Mesenchymal stem cell (in vitro differentiated cells and primary cell): ENCODE data around the gene ANKDD1A.

Source experiments
- DNase-seq: peaks from one replicate; pipeline ENCODE4 v3.0.0-alpha.2; 2013
- H2AFZ ChIP-seq: one replicate; pipeline ENCODE4 v1.6.1; 2013; ENCODE audit warnings: low read depth, mild to moderate bottlenecking, control low read depth, inconsistent platforms, low read length, moderate library complexity
- H2AK5ac ChIP-seq: 2 replicates; pipeline ENCODE4 v1.6.1; 2013; ENCODE audit warnings: low read length, moderate library complexity, mild to moderate bottlenecking, inconsistent platforms; ENCODE audit not compliant: severe bottlenecking
- H2BK120ac ChIP-seq: one replicate; pipeline ENCODE4 v1.6.1; 2013; ENCODE audit warnings: low read depth, mild to moderate bottlenecking, inconsistent platforms, low read length, moderate library complexity
- H2BK12ac ChIP-seq, 2 experiments: one replicate each; pipeline ENCODE4 v1.6.1; 2013; ENCODE audit warnings: inconsistent platforms in 2 of 2, low read length in 2 of 2, mild to moderate bottlenecking in 2 of 2, moderate library complexity in 2 of 2, control low read depth in 1 of 2
- H2BK15ac ChIP-seq: one replicate; pipeline ENCODE4 v1.6.1; 2013; ENCODE audit warnings: mild to moderate bottlenecking, low read depth, inconsistent platforms; ENCODE audit not compliant: poor library complexity, severe bottlenecking
- H2BK5ac ChIP-seq: 2 replicates; pipeline ENCODE4 v1.6.1; 2013; ENCODE audit warnings: low read depth, mild to moderate bottlenecking, low read length, control low read depth, inconsistent platforms; ENCODE audit not compliant: poor library complexity, severe bottlenecking
- H3K14ac ChIP-seq, 2 experiments: one replicate each; pipeline ENCODE4 v1.6.1; 2013; ENCODE audit warnings: inconsistent platforms in 2 of 2, low read length in 2 of 2, control low read depth in 1 of 2, mild to moderate bottlenecking in 1 of 2, moderate library complexity in 1 of 2
- H3K18ac ChIP-seq, 2 experiments: one replicate each; pipeline ENCODE4 v1.6.1; 2013; ENCODE audit warnings: inconsistent platforms in 2 of 2, low read length in 2 of 2, control low read depth in 1 of 2, low read depth in 1 of 2, mild to moderate bottlenecking in 1 of 2
- H3K23ac ChIP-seq, 2 experiments: one replicate each; pipeline ENCODE4 v1.6.1; 2013; ENCODE audit warnings: inconsistent platforms in 2 of 2, low read length in 2 of 2, mild to moderate bottlenecking in 2 of 2, moderate library complexity in 2 of 2, control low read depth in 1 of 2
- H3K27ac ChIP-seq: 2 replicates; pipeline ENCODE4 v1.5.1; 2013; ENCODE audit warnings: mild to moderate bottlenecking, moderate library complexity, low read length, control low read depth, inconsistent platforms; ENCODE audit not compliant: poor library complexity, severe bottlenecking
- H3K27me3 ChIP-seq, 2 experiments: 2 replicates each; pipeline versions ENCODE4 v1.6.1 to v1.7.0; 2013; ENCODE audit warnings: low read length in 2 of 2, mild to moderate bottlenecking in 2 of 2, moderate library complexity in 2 of 2, control low read depth in 1 of 2, inconsistent platforms in 1 of 2; ENCODE audit not compliant: control insufficient read depth in 1 of 2, insufficient read depth in 1 of 2
- H3K36me3 ChIP-seq, 2 experiments: 2 replicates each; pipeline versions ENCODE4 v1.6.1 to v1.7.0; 2013; ENCODE audit warnings: low read length in 2 of 2, control low read depth in 1 of 2, inconsistent platforms in 1 of 2, low read depth in 1 of 2, mild to moderate bottlenecking in 1 of 2; ENCODE audit not compliant: insufficient read depth in 2 of 2, control insufficient read depth in 1 of 2
- H3K4ac ChIP-seq, 2 experiments: one replicate each; pipeline ENCODE4 v1.6.1; 2013; ENCODE audit warnings: inconsistent platforms in 2 of 2, low read length in 2 of 2, mild to moderate bottlenecking in 2 of 2, moderate library complexity in 2 of 2, control low read depth in 1 of 2, low read depth in 1 of 2
- H3K4me1 ChIP-seq: 2 replicates; pipeline ENCODE4 v1.6.1; 2013; ENCODE audit warnings: low read depth, low read length, control low read depth; ENCODE audit not compliant: control insufficient read depth, insufficient read depth
- H3K4me2 ChIP-seq: 2 replicates; pipeline ENCODE4 v1.6.1; 2013; ENCODE audit warnings: low read length, mild to moderate bottlenecking, inconsistent platforms; ENCODE audit not compliant: poor library complexity, severe bottlenecking
- H3K4me3 ChIP-seq, 2 experiments: 2 replicates each; pipeline versions ENCODE4 v1.5.1 to v1.7.0; 2013; ENCODE audit warnings: low read length in 2 of 2, mild to moderate bottlenecking in 2 of 2, control low read depth in 1 of 2, low read depth in 1 of 2; ENCODE audit not compliant: insufficient read depth in 1 of 2
- H3K79me1 ChIP-seq: replicated peaks from 2 replicates; pipeline ENCODE4 v1.6.1; 2013; ENCODE audit warnings: mild to moderate bottlenecking, control low read depth, low read length, inconsistent platforms; ENCODE audit not compliant: poor library complexity, severe bottlenecking
- H3K9ac ChIP-seq: 2 replicates; pipeline ENCODE4 v1.7.0; 2013; ENCODE audit warnings: mild to moderate bottlenecking, low read length, moderate library complexity
- H3K9me3 ChIP-seq: 2 replicates; pipeline ENCODE4 v1.7.0; 2013; ENCODE audit warnings: mild to moderate bottlenecking, low read length; ENCODE audit not compliant: control insufficient read depth
- H4K8ac ChIP-seq: one replicate; pipeline ENCODE4 v1.6.1; 2013; ENCODE audit warnings: inconsistent platforms, mild to moderate bottlenecking, low read length, moderate library complexity
- H4K91ac ChIP-seq: one replicate; pipeline ENCODE4 v1.6.1; 2013; ENCODE audit warnings: mild to moderate bottlenecking, low read length, inconsistent platforms
- WGBS: methylation state at CpG from one replicate; pipeline ENCODE4 v1.1.7; 2013; ENCODE audit warnings: mixed read lengths; 5-methylcytosine and 5-hydroxymethylcytosine counted together

The ANKDD1A gene

GRCh38 chr15:65004993-65005392, 93.3 kb downstream of the ANKDD1A start:
- H3K27me3 ChIP-seq: no peaks in the 10 kb centered on the region
- WGBS: 95% methylated on average over 3 of the region's 3 CpGs
- H3K27ac ChIP-seq: no peak overlapping the region
- no peak overlapping the region for H3K9ac ChIP-seq
- no peak overlapping the region for H2AFZ ChIP-seq
- no peak overlapping the region for H2BK15ac ChIP-seq
- H3K18ac ChIP-seq: no peak overlapping the region
- H2BK12ac ChIP-seq: no peak overlapping the region
- H3K4me1 ChIP-seq: no peaks in the 10 kb centered on the region
- no peak overlapping the region for H4K91ac ChIP-seq
- H3K4ac ChIP-seq: no peak overlapping the region
- H3K23ac ChIP-seq: no peak overlapping the region
- no peak overlapping the region for H2BK5ac ChIP-seq
- H3K79me1 ChIP-seq: no peaks in the 10 kb centered on the region
- H3K36me3 ChIP-seq: peaks cover 0 to 52% of the 10 kb centered on the region in 2 experiments
- H3K9me3 ChIP-seq: no peaks in the 10 kb centered on the region
- H3K14ac ChIP-seq: no peak overlapping the region
- H4K8ac ChIP-seq: no peak overlapping the region
- H3K4me3 ChIP-seq: no peak overlapping the region
- H2AK5ac ChIP-seq: no peak overlapping the region
- no peak for DNase-seq
- no peak overlapping the region for H2BK120ac ChIP-seq
- H3K4me2 ChIP-seq: no peak overlapping the region

DNA sequence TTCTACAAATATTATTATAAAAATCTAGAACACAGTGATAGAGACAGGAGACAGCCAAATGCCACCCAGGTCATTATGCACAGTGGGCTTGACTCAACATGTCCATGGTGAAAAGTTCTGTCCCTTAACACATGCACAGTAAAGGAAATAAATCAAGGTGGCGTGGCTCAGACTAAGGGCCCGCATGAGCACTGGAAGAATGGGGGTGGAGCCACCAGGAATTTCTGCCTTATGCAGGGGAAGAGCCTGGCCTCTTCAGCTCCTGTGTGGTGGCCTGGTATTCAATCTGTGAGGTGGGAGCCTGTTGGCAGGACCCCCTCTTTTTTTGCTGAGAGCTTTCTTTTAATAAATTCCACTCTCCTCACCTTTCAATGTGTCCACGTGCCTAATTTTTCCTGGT, 95.2 kb downstream of the ANKDD1A start:
- 44% methylated on average over 3 of the region's 3 CpGs for WGBS

More for the DNA sequence above, 95.2 kb downstream of the ANKDD1A start:
- no peak overlapping the region for H2BK15ac ChIP-seq
- H3K18ac ChIP-seq: no peak overlapping the region
- H2BK5ac ChIP-seq: no peak overlapping the region
- H3K4me2 ChIP-seq: no peak overlapping the region
- no peak overlapping the region for H3K4me3 ChIP-seq
- H3K36me3 ChIP-seq: peaks cover 4 to 55% of the 10 kb centered on the region in 2 experiments
- no peak overlapping the region for H3K27ac ChIP-seq
- no peaks in the 10 kb centered on the region for H3K79me1 ChIP-seq
- no peak overlapping the region for H3K4ac ChIP-seq
- no peak overlapping the region for H3K14ac ChIP-seq
- H4K91ac ChIP-seq: no peak overlapping the region
- no peak overlapping the region for H2AK5ac ChIP-seq
- H3K27me3 ChIP-seq: no peaks in the 10 kb centered on the region
- no peaks in the 10 kb centered on the region for H3K4me1 ChIP-seq
- no peaks in the 10 kb centered on the region for H3K9me3 ChIP-seq
- no peak overlapping the region for H4K8ac ChIP-seq
- H2AFZ ChIP-seq: no peak overlapping the region
- no peak overlapping the region for H3K23ac ChIP-seq
- no peak overlapping the region for H2BK12ac ChIP-seq
- H3K9ac ChIP-seq: no peak overlapping the region
- no peak overlapping the region for H2BK120ac ChIP-seq
- peak; percentile 42 for DNase-seq
